NCI-H226 (cell line): Measurements from ENCODE around the gene LRRC73.
"Not testable (repeated sequence)": the region's sequence is repeated elsewhere in the genome, so short reads cannot be mapped to it uniquely, and the experiment has no call there.

Source experiments
- DNase-seq: peaks from one replicate; pipeline ENCODE4 v3.0.0-alpha.2; 2015

LRRC73 gene

DNA sequence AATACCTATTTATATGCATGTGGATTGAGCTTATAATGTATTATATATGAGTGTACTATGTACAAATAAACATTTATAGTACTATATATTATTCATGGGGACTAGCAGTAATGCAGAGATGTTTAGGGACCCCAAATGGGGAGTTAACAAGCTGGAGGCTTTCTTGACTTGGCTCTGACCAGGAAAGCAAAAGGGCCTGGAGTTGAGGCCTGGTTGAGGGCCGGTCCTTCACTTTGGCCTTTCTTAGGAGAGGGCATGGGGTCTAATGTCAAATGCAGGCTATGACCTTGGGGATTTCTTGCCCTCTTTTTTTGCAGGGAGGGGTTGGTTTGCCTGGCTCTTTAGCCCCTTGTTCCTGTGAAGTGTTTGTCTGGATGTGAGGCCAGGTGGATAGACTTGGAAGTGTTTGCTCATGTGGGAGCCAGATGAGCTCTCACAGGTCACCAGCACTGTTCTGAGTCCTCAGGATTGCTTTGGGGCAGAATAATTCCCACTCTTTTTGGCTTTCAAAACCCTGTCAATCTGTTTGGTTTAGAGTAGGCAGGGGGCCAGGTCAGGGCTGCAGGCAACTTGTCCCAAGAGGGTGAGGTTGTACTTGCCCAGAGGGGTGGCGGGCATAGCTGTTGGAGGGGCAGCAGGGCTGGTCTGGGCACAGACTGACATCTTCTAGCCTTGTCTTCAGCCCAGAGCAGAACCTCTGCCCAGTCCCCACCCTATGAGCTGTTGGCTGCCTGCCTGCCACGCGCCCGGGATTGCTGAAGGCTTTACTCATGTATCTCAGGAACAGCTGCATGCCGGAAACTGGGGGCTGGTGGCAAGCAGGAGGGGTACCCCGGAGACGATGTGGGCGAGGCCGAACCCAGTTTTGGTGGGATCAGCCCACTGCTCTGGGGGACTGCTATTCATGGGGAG lies 18.1 kb downstream of the LRRC73 start:
- DNase-seq = peak; percentile 79

DNA sequence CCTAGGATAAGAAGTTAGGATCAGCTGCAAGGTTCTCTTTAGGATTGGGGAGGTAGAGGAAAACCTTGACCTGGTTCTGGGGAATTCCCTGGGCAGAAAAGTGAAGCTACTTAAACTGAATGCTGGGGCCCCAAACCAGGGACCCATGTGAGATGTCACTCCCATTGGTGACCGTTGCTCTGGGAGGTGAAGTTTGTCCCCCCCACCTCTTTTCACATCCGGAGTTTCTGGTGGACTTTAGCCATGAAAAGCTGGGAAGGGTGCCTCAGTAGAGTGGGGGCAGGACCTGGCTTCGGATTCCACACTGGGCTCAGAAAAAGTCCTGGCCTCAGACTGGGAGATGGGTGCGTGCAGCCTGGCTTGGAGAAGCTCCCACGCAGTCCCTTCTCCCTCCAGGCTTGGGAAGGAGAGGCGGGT lies 19.6 kb downstream of the LRRC73 start:
- DNase-seq = no peak

DNA sequence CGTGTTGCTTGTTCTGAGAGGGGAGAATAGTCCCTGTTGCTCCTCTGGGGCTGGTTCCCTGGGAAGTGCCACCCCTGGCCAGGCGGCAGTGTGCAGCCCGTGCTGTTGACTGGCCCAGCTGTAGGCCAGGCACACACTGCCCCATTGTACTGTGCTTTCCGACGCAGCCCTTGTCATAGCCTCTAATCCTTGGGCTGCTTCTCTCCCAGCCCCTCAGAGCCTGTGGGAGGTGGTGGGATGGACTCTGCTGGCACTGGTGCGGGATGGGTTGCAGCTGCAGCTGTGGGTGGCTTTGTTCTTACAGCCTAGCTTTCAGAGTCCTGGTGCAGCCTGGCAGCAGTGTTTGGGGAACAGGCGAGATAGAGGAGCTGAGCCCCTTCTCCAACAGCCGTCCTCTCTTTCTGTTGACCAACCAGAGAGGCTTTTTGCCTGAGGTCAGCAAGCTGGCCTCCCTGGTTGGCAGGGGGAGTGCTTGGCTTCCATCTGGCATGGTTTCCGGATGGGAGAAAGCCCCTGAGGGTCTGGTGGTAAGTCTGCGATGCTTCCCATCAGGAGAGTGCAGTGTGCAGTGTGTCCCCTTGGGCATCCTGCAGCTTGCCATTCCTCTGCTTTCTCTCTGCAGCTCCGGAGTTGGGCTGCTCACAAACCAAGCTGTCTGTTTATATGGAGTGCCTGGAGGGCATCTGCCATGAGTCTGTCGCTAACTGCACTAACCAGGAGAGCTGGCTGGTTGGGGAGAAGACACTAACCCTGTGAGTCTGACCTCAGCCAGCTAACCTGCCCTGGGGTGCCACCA lies 20.7 kb downstream of the LRRC73 start:
- DNase-seq = no peak

DNA sequence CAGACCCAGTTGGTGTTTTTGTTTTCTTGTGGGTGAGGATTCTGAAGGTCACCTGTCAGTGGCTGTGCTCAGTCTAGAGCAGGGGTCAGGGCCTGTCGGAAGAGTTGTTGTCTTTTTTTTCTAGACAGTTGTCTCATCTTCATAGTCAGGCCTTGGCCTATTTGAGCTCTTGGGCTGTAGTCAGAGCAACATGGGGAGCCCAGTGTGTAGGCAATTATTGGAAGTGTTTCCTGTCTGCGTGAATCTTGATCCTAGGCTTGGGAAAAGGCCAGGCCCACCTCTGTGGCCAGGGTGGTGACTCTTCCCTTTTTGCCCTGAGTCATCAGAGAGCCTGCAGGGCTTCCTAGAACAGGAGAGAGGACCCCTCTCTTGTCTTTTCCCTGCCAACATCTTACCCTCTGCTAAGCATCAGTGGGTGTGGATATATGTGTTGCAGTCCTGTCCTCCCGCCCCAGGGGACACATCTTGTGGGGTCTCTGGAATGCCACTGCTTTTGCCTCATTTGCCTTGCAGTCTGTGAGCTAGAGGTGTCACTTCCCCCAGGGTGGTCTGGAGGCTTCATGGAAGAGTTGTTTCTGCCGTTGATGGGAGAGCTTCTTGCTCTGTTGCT lies 21.4 kb downstream of the LRRC73 start:
- no peak for DNase-seq

DNA sequence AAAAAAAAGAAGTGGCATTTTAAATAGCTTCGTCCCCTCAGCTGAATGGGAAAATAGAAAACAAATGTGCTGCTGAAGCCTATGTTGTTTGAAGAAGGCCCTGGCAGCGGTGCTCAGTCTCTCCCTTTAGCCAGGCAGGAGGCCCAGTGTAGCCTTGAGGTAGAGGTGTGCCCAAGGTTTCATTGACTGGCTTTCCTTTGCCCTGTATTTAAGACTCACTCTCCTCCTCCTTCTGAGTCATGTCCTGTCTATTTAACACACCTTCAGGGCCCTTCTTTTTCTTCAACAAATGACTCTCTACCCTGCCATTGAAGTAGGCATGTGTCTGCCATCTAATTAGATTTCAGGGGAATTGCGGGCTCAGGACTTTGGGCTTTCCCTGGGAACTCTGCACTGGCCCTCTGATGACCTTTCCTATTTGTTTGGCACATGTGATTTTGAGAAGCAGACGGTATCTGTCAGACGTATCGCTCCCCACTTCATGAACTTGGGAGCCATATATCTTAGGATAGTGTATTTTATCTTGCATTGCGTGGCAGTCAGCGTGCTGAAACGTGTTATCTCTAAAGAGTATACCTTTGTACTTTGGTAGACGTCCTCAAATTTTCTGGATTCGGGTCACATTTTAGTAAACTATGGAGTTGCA lies 28.4 kb downstream of the LRRC73 start:
- DNase-seq = peak; percentile 48

DNA sequence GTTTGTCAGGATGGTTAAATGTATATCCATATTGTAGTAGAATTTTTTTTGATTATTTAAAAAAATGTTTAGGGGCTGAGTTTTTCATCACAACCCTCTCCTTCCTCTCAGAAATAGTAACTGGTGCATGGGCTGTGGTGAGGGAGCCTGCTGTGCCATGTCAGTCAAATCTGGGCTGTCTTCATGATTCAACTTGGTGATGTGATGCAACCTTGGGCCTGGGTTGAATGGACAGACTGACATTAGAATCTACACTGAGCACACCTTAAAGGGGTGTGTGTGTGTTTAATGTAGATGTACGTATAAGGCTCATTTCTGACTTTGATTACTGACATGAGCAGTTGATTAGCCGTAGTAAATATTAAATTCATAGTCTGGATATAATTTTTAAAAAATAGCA lies 29.1 kb downstream of the LRRC73 start:
- peak; percentile 30 for DNase-seq

DNA sequence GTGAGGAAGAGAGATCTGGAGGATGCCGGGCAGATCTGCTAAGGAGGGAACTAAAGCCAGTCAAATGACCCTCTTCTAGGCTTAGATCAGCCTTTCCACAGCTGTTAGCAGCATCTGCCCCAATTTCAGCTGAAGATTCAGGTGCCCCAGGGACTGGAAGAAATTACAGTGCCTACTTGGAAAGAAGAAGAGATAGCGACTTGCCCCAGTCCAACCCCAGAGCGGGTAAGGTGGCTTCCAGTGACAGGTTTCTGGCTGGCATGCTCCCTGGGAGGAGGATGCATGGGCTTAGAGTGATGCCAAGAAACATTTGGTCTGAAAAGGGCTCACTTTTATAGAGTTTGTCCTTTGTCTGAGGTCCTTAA lies 32.2 kb downstream of the LRRC73 start:
- DNase-seq = no peak

DNA sequence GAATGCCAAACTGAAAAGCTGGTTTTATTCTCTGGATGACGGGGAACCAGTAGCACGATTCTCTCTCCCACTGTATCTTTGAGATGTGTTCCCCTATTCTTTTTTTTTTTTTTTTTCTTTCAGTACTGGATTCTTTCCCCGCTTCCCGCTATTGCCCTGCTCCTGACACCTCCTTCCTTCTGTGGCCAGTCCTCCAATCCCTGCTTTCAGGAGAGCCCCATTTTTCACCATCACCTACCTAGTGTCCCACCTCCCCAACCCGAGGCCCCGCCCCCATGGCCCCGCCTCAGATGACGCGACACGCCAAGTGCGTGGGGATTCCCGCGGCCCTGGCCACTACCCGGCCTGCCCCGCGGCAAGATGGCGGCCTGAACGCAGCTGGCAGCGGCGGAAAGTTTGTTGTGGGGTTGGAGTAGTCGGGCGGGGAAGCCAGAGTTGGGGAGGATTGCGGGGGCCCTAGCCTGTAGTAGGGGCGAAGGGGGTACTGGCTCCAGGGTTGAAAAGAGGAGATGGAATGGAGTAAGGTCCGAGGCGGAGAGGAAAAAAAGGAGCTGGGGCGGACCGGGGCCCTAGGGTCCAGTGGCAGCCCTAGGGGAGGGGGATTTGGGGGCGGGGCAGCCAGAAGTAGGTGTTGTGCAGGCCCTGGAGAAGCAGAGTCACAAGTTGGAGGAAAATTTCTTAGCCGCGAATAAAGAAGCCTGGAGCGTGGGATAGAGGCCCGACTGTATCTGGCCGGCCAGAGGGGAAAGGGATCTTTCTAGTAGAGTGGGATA lies 32.7 kb downstream of the LRRC73 start, which contains the start of gene TJAP1:
Gene TJAP1, plus strand, starts transcription at position 336 of the 773 bp plus-strand sequence. CDS start 21,432 bp downstream, outside the sequence.
- peak; percentile 89 for DNase-seq

DNA sequence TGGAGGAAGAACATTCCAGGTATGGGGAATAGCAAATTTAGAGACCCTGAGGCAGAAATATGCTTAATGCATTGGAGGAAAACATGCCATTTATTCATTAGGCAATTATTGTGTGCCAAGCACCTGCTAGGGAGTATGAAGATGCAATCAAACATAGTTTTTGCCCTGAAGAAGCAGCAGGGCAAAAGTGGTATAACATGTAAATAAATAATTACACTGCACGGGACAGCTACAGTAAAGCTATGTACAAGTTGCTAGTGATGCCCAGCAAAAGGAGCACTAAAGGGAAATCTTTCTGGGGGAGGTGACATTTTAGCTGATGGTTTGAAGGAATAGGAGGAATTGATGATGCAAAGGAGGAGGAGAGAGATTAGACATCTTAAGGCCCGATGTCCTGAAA lies 33.4 kb downstream of the LRRC73 start:
- DNase-seq = no peak

DNA sequence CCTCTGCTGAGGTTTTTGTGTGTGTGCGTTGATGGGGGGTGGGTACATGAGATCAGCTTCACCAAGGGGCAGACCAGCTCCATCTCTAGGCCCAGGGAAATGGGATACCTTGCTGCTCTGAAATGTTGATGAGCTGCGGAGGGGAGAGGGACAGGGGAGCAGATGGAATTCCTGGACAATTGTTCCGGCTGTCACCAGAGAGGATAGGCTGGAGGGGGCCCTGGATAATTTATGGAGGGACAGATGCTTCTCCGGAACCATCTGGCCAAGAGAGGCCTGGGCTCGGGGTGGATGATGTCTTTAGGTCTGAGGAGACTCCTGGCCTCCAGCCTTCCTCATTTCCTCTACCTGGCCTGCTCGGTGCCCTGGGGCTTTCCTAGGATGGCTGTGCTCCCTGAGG lies 34.6 kb downstream of the LRRC73 start:
- DNase-seq = no peak

DNA sequence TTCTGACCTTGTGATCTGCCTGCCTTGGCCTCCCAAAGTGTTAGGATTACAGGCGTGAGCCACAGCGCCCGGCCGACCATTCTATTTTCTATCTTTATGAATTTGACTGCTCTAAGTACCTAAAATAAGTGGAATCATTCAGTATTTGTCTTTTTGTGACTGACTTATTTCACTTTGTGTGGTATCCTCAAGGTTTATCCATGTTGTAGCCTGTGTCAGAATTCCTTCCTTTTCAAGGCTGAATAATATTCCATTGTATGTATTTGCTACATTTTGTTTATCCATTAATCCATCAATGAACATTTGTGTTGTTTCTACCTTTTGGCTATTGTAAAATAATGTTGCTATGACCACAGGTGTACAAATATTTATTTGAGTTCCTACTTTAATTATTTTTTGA lies 37.6 kb downstream of the LRRC73 start:
- no peak for DNase-seq

DNA sequence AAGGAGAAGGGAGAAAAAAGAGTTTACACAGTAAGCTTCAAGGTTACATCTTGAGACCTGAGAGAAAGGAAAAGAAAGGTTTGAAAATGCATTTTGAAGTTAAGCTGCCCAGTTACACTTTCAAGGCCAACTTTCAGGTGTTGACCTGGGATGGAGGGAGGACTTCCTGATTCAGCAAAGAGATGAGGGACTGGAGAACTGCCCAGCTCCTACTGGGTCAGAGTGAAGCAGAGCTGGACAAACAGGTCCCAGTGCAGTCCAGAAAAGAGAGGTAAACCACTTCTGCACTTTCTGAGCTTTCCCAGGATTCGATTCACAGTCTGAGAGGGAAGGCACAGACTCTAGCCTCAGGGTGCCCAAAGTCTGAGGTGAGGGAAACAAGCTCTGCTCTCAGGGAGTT lies 38.7 kb downstream of the LRRC73 start:
- no peak for DNase-seq

DNA sequence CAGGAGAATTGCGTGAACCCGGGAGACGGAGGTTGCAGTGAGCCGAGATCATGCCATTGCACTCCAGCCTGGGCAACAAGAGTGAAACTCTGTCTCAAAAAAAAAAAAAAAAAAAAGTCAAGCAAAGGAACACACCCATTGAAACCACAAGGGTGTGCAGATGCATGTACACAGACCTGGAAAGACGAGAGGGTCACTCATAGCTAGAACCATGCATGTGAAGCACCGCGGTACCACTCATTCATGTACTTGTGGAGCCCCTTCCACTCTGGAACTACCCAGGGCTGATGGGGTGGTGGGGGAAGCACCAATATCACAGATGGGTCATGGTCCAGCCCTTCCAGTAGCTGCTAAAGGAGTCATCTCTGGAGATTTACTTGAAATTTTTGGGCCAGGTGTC lies 40.2 kb downstream of the LRRC73 start:
- no peak for DNase-seq

DNA sequence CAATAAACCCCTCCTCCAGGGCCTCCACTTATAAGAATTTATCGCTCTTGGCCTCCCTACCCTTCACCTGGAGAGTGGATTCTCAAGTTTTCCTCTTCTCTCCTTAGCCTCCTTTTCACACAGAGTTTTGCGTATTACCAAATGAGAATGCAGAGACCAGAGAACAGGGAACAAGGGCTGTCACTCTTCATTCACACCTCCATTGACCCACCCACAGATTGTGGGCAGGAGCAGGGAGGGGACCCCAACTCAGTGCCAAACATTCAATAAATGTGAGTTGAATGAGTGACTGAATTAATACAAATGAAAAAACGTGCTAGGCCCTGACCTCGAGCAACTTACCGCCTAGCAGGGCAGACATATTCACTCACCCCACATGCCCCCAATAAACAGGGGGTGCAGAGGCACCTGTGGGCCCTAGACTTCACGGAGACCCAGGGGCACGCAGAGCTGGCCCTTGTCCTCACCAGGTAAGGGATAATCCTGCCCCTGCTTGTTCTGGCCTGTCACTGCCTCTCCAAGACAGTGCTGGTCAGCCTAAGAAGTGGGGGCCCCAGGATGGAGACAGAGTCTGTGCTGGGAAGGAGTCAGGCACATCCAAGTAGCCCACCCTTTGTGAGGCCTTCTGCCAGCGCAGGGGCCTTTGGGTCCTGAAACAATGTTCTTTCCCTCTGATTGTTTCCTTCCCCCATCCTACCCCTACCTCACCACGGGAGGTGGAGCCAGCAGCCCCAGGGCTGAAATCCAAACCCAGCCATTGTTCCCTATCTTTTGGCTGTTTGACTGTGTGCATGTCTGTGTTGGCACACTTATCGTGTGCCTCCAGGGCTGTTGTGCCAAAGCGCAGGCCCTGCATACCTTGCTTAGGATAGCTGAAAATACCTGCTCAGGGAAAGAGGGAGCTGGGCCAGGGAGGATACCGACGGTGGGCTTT lies 41.1 kb downstream of the LRRC73 start:
- no peak for DNase-seq

DNA sequence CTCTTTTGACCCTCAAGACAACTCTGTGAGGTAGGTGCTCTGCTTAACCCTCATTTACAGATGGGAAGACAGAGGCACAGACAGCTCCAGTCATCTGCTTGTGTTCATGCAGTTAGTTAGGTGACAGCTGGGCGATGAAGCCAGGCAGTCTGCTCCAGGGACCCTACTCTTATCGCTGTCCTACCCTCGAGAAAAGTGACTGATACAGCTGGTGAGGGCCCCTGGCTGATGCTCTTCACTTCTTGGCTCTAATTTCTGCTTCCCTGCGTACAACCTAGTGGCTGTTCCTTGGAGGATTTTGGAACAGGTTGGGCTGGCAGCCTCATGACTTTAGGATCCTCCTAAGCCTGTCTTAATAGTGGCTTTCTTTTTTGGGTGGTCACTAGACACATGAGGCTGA lies 41.9 kb downstream of the LRRC73 start:
- no peak for DNase-seq

DNA sequence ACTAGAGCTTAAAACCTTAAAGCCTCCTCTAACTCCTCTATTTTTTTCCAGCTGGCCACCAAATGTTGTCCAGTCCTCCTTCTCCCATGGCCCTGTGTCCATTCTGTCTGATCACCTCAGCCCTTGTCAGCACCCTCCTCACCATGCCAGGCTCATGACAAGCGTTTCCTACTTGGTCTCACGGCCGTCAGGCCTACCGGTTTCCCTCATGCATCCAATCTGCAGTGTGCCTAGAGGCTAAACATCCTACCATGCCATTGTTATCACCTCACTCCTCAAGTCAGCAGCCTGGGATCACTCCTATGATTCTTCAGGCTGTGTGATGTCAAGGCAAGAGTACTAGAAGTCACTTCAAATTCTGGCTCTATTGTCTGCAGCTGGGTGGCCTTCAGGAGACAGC lies 42.4 kb downstream of the LRRC73 start:
- DNase-seq = no peak

DNA sequence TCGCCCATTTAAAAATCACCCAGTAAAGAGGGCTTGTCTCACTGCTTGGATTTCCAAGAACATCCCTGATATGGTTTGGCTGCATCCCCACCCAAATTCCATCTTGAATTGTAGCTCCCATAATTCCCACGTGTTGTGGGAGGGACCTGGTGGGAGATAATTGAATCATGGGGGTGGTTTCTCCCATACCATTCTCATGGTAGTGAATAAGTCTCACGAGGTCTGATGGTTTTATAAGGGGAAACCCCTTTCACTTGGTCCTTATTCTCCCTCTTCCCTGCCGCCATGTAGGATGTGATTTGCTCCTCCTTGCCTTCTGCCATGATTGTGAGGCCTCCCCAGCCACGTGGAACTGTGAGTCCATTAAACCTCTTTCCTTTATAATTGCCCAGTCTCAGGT lies 42.9 kb downstream of the LRRC73 start:
- not testable (repeated sequence) for DNase-seq

DNA sequence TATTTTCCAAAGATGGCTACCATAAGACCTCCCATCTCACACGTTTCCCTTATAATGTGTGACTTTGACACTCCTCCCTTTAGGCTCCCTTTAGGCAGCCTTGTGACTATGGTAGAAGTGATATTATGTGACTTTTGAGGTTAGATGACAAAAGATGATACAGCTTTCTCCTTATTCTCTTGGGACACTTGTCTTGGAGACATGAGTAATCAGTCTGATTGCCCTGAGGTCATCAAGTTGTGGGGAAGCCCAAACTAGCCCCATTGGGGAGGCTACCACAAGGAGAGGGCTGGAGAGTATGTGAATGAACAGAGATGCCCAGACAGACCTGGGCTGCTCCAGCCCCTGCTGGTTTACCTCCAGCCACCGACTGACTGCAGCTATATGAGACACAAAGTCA lies 44.2 kb downstream of the LRRC73 start:
- DNase-seq = no peak

DNA sequence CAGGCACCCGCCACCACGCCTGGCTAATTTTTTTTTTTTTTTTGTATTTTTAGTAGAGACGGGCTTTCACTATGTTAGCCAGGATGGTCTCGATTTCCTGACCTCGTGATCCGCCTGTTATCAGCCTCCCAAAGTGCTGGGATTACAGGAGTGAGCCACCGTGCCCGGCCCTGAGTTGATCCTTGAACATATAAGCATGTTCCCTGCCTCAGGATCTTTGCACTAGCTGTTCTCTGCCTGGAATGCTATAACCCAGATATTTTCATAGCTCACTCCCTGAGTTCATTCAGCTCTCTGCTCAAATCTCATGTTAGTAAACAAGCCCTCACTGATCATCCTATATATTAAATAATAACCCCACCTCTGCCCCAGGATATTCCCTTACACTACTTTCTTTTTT lies 45.8 kb downstream of the LRRC73 start:
- no peak for DNase-seq

DNA sequence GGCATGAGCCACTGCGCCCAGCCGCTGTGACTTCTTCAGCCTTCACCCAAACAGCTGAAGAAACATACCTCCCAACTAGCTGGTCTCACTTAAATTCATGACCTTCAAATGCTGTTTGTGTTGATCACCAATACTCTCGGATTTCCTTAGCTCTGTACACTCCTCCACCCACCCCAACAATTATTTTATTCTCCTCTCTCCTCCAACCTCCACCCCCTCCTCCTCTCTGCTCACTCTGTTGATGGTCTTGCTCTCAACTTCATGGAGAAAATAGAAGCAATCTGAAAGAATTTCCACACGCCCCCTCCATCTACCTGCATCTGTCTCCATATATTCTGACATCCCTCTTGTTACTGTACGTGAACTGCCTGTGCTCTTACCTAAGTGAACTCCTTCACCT lies 48.2 kb downstream of the LRRC73 start:
- no peak for DNase-seq

DNA sequence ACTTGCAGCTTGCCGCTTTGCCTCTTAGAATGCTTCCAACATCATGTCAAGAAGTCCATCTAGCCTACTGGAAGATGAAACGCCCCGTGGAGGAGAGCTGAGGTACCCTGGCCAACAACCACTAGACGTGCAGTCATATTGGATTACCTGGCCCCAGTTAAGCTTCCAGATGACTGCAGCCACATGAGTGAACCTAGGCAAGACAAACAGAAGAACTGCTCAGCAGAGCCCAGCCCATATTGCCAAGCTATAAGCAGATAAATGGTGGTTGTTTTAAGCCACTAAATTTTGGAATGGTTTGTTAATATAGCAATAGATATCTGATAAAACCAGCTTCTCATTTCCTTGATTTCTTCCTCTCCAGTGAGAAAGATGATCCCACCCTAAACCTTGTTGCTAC lies 50.1 kb downstream of the LRRC73 start:
- DNase-seq = no peak
